ENCODE measurements around the gene FOLR2.

DNA sequence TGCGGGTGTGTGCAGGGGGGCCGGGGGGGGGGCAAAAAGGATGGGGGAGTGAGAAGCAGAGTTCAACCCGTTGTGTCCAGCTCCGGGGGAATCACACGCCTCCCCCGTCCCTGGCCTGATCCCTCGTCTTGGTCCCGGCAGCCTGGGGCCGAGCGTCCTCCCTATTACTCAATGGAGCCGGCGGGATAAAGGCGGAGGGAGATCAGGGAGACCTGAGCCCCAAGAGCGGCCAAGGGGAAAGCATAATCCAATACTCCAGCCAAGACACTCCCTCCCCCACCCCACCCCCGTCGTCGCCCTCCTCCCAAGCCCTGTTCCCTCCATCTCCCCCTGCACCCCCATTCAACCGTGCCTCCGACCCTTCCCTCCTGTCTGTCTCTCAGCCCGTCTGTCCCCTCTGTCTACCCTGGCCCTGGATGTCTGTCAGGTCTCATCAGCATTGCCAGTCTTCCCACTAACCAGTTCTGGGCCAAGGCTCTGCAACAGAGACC lies 24.7 kb downstream of the FOLR2 start:
- TF ChIP-seq, protein P1, sequence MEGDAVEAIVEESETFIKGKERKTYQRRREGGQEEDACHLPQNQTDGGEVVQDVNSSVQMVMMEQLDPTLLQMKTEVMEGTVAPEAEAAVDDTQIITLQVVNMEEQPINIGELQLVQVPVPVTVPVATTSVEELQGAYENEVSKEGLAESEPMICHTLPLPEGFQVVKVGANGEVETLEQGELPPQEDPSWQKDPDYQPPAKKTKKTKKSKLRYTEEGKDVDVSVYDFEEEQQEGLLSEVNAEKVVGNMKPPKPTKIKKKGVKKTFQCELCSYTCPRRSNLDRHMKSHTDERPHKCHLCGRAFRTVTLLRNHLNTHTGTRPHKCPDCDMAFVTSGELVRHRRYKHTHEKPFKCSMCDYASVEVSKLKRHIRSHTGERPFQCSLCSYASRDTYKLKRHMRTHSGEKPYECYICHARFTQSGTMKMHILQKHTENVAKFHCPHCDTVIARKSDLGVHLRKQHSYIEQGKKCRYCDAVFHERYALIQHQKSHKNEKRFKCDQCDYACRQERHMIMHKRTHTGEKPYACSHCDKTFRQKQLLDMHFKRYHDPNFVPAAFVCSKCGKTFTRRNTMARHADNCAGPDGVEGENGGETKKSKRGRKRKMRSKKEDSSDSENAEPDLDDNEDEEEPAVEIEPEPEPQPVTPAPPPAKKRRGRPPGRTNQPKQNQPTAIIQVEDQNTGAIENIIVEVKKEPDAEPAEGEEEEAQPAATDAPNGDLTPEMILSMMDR (optimal IDR thresholded peaks at IDR 0.05 in 1 of 3, IDR thresholded peaks at IDR 0.05 in 1 of 3, conservative IDR thresholded peaks at IDR 0.05 in 1 of 3; ENCODE audit: extremely low read depth in 1 of 3, insufficient read depth in 2 of 3, low read length in 3 of 3) = no peak
- no peak for TF ChIP-seq EZH2 (IDR thresholded peaks at IDR 0.05; ENCODE audit: low read length)

All from keratinocyte (primary cell).